GM10248 (cell line): Measurements from ENCODE around the gene STK10.

Experiments used
- CTCF ChIA-PET: fragments of 300-600 bp; sonication (Branson Sonifier 250); formaldehyde crosslinking; extraction: SDS; loops from one replicate; lab custom pipeline; 2021; ENCODE audit warnings: antibody characterized with exemption; lab: Yijun Ruan, JAX
- POLR2A ChIA-PET: fragments of 350-650 bp; sonication (Branson Sonifier 250); formaldehyde crosslinking; extraction: SDS; loops from one replicate; lab custom pipeline; 2020; ENCODE audit warnings: antibody characterized with exemption; lab: Yijun Ruan, JAX
- DNase-seq: peaks from one replicate; pipeline ENCODE4 v3.0.0; 2012; ENCODE audit errors: extremely low spot score
- TF ChIP-seq, protein P1 (sequence below): IDR thresholded peaks from 2 replicates; pipeline ENCODE4 v1.5.1; 2012; ENCODE audit warnings: mild to moderate bottlenecking, low read depth; ENCODE audit errors: extremely low read depth, missing control alignments, control extremely low read depth

STK10 gene

DNA sequence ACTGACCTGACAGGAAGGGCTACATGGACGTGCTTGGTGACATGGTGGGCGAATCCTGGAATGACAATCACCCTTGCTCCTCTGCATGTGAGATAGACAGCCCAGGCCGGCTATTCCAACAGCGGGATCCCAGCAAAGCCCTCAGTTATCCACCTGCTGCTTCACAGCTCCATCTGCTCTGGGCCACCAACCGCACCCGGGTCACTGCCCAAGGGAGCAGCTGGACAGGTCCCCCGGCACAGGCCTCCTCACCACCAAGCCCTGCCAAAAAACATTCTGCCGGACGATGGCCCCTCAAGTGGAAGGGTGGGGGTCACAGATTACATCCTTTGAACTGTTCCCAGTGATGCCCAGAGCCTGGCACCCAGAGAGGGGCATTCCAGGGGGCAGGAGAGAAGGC, 39.6 kb downstream of the STK10 start:
- TF ChIP-seq, protein P1, sequence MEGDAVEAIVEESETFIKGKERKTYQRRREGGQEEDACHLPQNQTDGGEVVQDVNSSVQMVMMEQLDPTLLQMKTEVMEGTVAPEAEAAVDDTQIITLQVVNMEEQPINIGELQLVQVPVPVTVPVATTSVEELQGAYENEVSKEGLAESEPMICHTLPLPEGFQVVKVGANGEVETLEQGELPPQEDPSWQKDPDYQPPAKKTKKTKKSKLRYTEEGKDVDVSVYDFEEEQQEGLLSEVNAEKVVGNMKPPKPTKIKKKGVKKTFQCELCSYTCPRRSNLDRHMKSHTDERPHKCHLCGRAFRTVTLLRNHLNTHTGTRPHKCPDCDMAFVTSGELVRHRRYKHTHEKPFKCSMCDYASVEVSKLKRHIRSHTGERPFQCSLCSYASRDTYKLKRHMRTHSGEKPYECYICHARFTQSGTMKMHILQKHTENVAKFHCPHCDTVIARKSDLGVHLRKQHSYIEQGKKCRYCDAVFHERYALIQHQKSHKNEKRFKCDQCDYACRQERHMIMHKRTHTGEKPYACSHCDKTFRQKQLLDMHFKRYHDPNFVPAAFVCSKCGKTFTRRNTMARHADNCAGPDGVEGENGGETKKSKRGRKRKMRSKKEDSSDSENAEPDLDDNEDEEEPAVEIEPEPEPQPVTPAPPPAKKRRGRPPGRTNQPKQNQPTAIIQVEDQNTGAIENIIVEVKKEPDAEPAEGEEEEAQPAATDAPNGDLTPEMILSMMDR: no peak

DNA sequence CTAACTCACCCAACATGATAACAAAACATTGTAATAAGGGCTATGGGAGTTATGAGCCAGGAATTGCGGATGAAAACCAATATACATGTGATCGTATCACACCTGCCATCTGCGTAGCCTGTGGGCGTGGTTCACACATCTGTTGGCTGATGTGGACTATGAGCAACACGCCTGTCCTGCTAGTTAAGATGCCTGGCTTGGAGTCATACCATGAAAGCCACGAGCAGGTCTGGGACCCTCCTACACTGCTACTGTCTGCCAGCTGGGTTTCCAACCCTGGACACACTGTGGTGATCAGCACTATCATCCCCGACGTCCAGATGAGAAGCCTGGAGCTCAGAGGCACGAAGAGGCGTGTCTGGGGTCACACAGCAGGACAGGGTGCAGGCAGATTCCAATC, 40.2 kb downstream of the STK10 start:
- no peak for DNase-seq
- TF ChIP-seq, protein P1: no peak
- CTCF ChIA-PET: interaction anchor here (1.0 kb wide), 1 partner anchor 16 kb away, joined by 3 read pairs; no protein-coding TSS in a partner anchor
- POLR2A ChIA-PET: no interaction called here

More for the DNA sequence above, 39.6 kb downstream of the STK10 start:
- DNase-seq: no peak
- CTCF ChIA-PET: no interaction called here
- POLR2A ChIA-PET: no interaction called here

DNA sequence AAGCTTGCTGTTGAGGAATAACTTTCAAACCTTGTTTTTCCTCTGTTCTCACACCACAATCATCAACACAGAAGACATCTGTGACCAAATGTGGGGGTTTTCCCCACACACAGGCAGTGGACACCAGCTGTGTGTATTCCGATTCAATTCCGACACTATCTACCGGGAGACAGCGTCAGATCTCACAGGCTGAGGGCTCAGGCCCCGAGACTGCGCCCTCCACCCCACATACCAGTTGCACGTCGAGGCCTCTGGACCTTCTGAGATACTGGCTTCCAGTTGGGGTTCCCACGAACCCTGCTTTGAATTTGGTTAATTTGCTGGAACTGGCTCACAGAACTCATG, 41.3 kb downstream of the STK10 start:
- POLR2A ChIA-PET: no interaction called here
- TF ChIP-seq, protein P1: no peak
- CTCF ChIA-PET: interaction anchor here (1.0 to 1.7 kb wide), 2 partner anchors 17 to 42 kb away, joined by 3 to 4 read pairs; no protein-coding TSS in a partner anchor
- no peak for DNase-seq

DNA sequence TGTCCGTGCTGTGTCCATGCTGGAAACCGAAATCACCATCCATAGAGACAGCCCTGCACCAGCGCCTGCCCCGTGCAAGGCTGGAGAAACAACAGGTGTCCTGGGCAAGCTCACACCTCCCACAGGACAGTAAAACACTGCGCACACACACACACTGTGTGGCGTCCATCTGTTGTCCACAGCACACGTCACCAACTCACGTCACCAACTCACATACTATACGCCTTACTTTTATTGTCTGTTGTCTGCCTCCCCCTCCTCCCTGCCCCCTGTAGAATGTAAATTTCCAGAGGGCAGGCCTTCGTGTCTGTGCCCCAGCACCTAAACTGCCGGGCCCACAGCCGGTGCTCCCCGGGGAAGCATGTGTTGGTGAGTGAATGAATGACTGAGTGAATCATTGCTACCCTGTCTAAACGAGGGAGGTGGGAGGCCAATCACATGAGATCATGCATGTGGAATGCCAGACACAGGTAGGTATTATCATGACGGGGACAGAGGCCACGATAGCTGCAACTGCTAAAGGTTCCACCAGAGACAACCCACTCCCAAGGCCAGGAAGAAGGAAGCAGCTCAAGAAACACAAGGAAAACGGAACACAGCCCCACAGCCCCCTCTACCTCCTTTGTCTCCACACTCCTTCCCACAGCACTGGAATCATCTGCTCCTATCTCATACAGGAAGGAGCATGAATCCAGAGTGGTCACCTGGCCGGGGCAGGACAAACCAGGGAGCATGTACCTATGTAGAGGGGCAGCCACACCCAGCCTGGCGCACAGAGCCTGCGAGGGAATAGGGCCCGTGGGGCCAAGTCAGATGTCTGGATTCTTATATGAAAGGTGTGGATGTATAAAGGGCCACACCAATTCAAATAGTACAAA, 41.9 kb downstream of the STK10 start:
- POLR2A ChIA-PET: no interaction called here
- CTCF ChIA-PET: interaction anchor here (1.7 kb wide), 1 partner anchor 43 kb away, joined by 4 read pairs; no protein-coding TSS in a partner anchor
- TF ChIP-seq, protein P1: no peak
- DNase-seq: no peak

DNA sequence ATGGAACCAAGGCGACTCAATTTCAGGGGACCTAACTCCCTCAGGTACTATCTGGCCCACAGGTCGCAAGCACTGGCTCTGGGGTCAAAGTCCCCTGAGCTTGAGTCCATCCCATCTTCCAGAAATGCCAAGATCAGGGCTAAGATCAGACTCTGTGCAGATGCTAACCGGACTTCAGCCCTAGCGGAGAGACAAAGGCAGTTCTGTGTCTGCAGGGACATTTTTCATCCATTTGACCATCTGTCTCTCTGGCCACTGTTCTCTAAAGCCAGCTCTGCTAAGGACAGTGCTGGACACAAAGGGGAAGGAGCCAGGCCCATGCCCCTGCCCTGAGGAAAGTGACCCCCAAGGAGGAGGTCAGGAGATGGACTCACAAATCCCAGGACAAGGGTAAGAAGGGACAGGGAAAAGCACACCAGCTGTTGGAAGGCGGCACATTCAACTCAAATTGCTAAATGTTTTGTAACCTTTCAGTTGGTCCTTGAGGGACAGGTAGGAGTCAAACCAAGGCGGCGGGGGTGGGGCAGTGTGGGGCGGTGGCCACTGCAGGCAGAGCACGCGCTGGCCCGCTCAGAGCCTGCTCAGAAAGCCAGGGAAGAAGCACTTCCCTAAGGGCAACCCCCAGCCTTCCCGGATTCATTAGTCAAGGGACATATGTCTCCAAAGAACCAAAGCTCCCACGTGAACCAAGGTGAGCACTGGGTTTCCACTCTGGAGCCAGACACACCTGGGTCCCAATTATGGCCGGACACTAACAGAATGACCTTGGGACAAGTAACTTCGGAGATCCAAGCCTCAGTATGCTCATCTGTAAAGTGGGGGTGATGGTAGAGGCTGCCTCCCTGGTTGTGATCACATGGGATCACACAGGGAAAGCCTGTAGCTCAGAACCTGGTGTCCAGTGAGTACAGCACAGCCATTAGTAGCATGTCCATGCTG, 42.8 kb downstream of the STK10 start:
- POLR2A ChIA-PET: interaction anchor here (0.6 kb wide), 1 partner anchor 16 kb away, joined by 9 read pairs; no protein-coding TSS in a partner anchor
- CTCF ChIA-PET: interaction anchor here (1.3 to 1.7 kb wide), 5 partner anchors 8 to 43 kb away, joined by 3 to 5 read pairs (median 4); no protein-coding TSS in a partner anchor
- TF ChIP-seq, protein P1: no peak
- no peak for DNase-seq

DNA sequence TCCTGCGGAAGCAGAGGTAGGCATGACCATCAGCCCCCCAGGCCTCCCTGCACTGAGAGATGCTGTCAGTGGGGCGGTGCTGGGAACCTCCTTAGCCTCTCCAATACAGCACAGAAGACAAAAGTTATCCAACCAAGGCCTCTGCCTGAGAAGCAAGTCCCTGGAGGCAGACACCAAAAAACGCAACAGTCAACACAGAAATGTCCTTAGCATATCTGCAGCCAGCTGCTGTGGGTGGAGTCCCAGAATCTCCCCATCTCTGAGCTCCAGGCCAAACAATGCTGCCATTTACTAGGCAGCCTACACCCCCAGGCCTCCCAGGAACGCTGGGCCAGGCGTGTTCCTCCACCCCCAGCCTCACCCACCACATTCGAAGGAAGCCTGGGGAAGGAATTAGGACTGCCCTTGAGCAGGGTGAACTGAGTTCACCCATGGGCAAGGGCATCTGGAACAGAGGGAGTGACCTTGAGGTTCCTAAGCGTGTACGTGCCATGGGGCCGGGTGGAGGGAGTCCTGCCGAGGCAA, 43.7 kb downstream of the STK10 start:
- TF ChIP-seq, protein P1: no peak
- peak; percentile 60 for DNase-seq
- ChIA-PET CTCF (interaction anchor here (1.3 to 1.7 kb wide), 4 partner anchors 9 to 29 kb away, joined by 3 to 5 read pairs (median 4); no protein-coding TSS in a partner anchor), POLR2A (no interaction called here)
